ENCODE data around the gene SPACA9.

DNA sequence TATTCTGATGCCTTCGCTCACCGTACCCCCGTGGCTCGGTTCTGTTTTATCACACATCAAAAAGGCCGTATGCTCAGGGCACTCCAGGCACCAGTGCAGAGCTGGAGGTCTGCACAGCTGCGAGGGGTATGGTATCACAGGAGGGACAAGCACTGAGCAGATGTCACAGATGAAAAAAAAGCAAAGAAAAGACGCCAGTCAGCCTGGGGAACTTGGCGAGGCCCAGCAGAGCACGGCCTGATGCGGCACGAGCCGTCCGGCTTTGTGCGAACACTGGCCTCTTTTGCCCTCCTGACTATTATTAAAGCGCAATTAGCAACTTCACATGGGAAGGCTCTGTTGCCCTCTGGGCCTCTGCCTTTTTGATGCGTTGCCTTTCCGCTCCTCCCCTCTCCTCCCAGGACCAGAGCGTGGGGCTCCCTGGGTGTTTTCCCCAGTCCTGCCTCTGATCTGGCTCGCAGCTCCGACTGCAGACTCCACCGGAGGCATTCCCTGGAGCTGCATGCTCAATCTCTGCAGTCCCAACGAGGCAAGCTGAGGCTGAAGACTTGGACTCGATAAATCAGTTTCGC, 45.1 kb upstream of the SPACA9 start:
- TF ChIP-seq, protein P1, sequence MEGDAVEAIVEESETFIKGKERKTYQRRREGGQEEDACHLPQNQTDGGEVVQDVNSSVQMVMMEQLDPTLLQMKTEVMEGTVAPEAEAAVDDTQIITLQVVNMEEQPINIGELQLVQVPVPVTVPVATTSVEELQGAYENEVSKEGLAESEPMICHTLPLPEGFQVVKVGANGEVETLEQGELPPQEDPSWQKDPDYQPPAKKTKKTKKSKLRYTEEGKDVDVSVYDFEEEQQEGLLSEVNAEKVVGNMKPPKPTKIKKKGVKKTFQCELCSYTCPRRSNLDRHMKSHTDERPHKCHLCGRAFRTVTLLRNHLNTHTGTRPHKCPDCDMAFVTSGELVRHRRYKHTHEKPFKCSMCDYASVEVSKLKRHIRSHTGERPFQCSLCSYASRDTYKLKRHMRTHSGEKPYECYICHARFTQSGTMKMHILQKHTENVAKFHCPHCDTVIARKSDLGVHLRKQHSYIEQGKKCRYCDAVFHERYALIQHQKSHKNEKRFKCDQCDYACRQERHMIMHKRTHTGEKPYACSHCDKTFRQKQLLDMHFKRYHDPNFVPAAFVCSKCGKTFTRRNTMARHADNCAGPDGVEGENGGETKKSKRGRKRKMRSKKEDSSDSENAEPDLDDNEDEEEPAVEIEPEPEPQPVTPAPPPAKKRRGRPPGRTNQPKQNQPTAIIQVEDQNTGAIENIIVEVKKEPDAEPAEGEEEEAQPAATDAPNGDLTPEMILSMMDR (IDR thresholded peaks at IDR 0.05), result no peak
- TF ChIP-seq POLR2A (IDR thresholded peaks at IDR 0.05), result no peak
